GM06990 (cell line): ENCODE measurements around the gene ZNF277.

Source experiments
- DNase-seq: peaks from one replicate; pipeline ENCODE4 v3.0.0-alpha.2; 2011; ENCODE audit not compliant: insufficient read length; ENCODE audit errors: extremely low read depth
- H3K27me3 ChIP-seq: replicated peaks from 2 replicates; pipeline ENCODE4 v1.6.0; 2011; ENCODE audit warnings: low read length; ENCODE audit not compliant: control insufficient read depth, insufficient read depth
- H3K36me3 ChIP-seq: 2 replicates; pipeline ENCODE4 v1.5.1; 2011; ENCODE audit warnings: low read length; ENCODE audit not compliant: control insufficient read depth, insufficient read depth
- H3K4me3 ChIP-seq: replicated peaks from 2 replicates; pipeline ENCODE4 v1.5.1; 2011; ENCODE audit warnings: low read depth, mild to moderate bottlenecking, control low read depth, low read length
- TF ChIP-seq, protein P1 (sequence below): IDR thresholded peaks from 2 replicates; pipeline ENCODE4 v1.5.1; 2011; ENCODE audit warnings: low read length, control low read depth, mild to moderate bottlenecking, inconsistent platforms; ENCODE audit not compliant: insufficient read depth, poor library complexity, severe bottlenecking

The ZNF277 gene

DNA sequence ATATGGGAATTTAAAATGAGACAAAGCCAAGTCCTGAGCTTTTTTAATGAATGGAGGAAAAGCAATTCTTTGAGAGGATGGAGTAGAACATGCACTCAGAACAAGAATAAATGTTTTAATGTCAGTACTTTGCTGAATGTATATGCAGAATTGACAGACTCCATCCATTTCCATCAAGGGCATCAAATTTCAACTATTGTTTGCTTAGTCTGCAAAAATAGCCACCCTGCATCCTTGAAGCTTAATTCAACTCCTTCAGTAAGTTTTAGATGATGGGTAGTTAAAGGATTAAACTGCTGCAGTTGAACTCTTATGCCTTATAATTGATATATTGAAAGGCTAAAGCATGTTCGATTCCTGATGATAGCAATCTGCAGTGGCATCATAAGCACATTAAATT, 144.1 kb downstream of the ZNF277 start:
- Histone ChIP-seq H3K27me3 (no peaks in the 10 kb centered on the region), H3K4me3 (no peak overlapping the region), H3K36me3 (no peaks in the 10 kb centered on the region)
- TF ChIP-seq, protein P1, sequence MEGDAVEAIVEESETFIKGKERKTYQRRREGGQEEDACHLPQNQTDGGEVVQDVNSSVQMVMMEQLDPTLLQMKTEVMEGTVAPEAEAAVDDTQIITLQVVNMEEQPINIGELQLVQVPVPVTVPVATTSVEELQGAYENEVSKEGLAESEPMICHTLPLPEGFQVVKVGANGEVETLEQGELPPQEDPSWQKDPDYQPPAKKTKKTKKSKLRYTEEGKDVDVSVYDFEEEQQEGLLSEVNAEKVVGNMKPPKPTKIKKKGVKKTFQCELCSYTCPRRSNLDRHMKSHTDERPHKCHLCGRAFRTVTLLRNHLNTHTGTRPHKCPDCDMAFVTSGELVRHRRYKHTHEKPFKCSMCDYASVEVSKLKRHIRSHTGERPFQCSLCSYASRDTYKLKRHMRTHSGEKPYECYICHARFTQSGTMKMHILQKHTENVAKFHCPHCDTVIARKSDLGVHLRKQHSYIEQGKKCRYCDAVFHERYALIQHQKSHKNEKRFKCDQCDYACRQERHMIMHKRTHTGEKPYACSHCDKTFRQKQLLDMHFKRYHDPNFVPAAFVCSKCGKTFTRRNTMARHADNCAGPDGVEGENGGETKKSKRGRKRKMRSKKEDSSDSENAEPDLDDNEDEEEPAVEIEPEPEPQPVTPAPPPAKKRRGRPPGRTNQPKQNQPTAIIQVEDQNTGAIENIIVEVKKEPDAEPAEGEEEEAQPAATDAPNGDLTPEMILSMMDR: no peak
- no peak for DNase-seq

DNA sequence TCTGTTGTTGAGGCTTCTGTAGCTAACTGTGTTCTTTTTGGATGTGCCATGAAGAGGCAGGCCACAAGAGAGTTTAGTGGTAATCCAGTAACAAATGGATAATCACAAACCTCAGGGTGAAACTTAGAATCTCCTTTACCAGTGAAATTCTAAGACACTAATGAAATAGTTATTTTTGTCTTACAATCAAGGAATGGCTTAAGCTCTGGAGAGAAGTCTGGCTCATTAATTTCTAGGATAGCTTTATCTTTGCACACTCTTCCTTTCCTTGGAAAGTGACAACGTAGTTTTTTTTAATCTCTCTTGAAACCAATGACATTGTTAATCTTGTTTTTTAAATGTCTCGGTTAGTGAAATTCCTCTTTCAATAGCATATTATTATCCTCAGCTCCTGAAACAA, 150.1 kb downstream of the ZNF277 start:
- no peak for DNase-seq
- TF ChIP-seq, protein P1: no peak
- Histone ChIP-seq H3K4me3 (no peak overlapping the region), H3K27me3 (no peaks in the 10 kb centered on the region), H3K36me3 (no peaks in the 10 kb centered on the region)

DNA sequence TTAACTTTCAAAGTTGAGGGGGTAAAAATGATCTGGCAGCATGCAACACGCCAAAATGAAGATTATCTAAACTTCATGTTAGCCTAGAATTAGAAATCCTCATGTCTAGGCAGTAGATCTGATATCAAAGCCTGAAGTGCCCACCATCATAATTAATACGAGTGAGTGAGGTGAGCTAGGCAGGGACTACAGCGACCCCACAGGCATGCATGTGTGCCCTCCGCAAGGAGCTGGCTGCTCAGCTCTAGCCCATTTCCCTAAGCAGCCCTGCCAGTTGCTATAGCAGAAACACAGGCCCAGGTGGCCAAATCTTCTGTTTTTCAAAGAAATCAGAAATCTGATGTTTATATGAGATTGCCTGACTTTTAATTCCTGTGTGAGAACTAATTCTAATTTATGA, 150.6 kb downstream of the ZNF277 start:
- Histone ChIP-seq H3K4me3 (no peak overlapping the region), H3K36me3 (no peaks in the 10 kb centered on the region), H3K27me3 (no peaks in the 10 kb centered on the region)
- no peak for DNase-seq
- TF ChIP-seq, protein P1: no peak

DNA sequence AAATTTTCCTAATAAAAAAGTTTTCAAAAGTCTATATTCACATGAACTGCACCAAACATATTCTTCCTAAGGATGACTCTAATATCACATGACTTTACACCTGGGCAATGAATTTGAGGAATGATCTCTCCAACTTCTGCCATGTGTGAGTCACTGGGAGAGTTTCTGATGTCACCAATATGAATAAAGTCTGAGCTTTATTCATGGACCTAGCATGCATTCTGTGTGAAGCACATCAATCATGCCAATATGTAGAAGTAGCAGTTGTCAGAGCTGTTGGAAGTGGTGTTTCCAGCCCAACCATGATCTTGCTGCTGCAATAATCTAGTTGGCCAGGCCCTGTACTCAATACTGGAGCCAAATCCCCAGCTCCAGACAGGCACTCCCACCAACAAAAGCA, 152.0 kb downstream of the ZNF277 start:
- Histone ChIP-seq H3K4me3 (no peak overlapping the region), H3K27me3 (no peaks in the 10 kb centered on the region), H3K36me3 (no peaks in the 10 kb centered on the region)
- TF ChIP-seq, protein P1: no peak
- DNase-seq: no peak

DNA sequence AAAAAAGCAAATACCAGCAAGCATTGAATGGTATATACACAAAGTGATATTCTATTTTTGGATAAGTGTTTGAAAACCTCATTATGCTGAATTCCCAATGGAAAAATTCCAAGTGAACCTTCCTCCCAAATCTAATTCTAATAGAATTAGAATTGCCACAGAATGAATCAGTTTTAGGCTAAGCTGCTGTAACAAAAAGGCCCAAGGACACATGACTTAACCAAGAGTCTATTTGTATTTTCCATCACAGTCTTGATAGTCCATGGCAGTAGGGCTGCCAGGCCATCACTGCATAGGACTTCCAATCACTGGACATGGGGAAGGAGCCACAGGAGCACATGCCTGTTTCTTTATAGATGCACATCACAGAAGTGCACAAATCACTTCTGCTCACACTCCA, 152.6 kb downstream of the ZNF277 start:
- no peaks in the 10 kb centered on the region for H3K27me3 ChIP-seq
- H3K4me3 ChIP-seq: no peak overlapping the region
- H3K36me3 ChIP-seq: no peaks in the 10 kb centered on the region

DNA sequence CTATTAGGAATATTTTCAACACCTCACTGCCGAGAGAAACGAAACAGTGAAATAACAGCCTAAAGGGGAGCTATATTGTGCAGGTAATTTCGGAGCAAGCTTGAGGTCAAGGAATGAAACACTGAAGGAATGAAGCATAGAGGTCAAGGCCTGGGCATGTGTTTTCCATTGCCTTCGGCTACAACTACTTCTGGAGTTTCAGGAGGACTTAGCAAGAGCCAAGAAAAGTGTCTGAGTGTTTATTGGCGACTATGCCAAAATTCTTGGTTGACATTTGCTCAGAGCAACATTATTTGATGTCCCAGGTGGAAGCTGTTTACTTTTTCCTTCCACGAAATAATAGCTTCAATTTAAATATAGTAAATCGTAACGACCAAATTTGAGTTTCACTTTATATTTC, 154.2 kb downstream of the ZNF277 start:
- H3K4me3 ChIP-seq: no peak overlapping the region

More for the DNA sequence above, 152.6 kb downstream of the ZNF277 start:
- TF ChIP-seq, protein P1: no peak
- DNase-seq: no peak

More for the DNA sequence above, 154.2 kb downstream of the ZNF277 start:
- H3K27me3 ChIP-seq: no peaks in the 10 kb centered on the region
- no peaks in the 10 kb centered on the region for H3K36me3 ChIP-seq
- TF ChIP-seq, protein P1: no peak
- DNase-seq: no peak
